ENCODE data around the gene MYPOP.
A peak's percentile ranks its signal among the peaks of the same experiment; 100 is the strongest.

The MYPOP gene

DNA sequence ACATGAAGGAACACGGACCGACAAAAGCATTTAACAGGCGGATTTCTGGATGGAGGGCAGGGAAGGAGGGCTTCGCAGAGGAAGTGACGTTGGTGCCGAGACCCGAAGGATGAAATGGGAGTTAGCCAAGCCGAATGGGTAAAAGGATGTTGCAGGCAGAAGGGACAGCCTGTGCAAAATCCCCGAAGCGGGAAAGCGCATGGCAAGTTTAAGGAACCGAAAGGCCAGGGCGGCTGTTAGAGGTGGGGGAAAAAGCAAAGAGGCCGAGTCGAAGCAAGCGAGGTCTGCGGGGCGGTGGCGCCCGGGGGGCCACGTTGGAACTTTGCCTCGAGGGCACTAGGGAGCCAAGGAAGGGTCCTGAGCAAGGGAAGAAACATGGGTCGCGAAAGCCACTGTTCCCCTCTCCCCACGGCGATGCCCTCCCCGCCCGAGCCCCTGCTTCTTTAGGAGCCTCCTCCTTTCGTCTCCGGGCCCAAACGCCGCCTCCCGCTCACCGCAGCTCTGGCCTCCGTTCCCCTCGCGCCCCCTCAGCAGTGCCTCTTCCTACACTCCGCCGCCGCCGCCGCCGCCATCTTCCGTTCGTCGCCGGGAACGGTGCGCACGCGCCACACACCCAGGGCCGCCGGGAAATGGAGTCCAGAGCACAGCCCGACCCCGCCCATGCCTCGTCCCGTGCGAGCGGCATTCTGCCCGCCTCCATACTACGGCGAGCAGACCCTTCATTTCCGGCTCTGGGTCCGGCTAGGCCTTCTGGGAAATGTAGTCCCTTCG, 39.7 kb downstream of the MYPOP start, which contains the start of gene SYMPK:
Gene SYMPK, minus strand, starts transcription at position 584 of the 771 bp plus-strand sequence. CDS start 8,652 bp downstream, outside the sequence.
- DNase-seq: peak; percentile 98

DNA sequence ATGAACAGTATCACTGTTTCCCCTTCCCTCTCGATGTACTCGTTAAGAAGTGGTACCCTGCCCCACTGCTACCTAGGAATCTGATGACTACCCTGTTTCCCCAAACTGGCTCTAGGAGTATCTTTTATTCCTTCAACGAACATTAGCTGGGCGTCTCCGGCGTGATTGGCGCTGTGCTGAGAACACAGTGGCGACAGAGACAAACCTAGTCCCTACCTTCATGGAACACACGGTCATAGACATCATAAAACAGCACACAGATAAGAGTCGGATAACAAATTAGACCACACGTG, 40.2 kb downstream of the MYPOP start:
- DNase-seq: no peak

DNA sequence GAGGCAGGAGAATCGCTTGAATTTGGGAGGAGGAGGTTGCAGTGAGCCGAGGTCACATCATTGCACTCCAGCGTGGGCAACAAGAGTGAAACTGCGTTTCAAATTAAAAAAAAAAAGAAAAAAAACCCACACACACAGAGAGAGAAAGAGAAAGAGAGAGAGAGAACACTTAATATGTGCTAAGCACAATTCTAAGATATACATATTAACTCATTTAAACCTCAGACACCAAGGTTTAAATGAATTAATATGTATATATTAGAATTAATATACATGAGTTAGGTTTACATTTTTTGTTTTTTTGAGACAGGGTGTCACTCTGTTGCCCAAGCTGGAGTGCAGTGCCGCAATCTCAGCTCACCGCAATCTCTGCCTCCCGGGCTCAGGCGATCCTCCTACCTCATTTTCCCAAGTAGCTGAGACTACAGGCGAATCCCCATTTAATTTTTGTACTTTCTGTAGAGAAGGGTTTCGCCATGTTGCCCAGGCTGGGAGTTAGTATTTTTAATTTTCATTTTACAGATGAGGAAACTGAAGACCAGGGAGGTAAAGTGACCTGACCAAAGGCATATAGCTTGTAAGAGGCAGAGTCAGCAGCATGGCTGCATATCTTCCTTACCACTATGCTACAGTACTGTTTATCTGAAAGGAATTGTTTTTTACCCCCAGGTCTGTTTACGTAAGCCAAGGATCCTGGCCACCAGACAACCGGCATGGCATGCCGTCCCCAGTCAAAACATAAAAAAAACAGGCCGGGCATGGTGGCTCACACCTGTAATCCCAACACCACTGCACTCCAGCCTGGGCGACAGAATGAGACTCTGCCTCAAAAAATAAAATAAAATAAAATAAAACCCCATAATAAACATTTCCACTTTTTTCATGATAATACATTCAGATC, 41.8 kb downstream of the MYPOP start:
- DNase-seq: no peak

DNA sequence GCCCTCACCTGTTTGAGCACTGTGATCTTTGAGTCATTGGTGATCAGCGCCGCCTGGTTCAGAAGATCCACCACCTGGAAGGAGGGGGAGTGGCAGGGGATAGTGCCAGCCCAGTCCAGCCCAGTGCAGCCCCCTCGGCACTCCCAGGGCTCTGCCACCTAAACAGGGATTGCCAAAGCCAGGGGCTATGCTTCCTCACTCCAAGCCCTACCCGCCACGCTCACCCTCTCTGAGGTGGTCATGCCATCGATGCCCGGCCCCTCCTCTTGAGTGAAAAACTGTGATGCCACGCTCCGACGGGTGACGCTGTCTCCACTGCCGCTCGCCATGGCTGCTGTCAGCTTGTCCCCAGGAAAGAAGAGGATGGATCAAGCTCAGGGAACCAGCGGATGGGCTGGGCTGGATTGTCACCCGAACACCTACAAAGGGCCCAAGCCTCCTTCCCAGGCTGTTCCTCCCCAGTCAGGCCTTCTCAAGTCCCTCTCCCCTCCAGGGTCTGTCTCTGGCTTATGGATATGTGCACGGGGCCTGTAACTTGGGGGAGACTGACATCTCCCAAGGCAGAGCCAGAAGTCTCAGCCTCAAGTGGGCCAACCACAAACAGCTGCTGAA, 48.1 kb downstream of the MYPOP start:
- DNase-seq: no peak

DNA sequence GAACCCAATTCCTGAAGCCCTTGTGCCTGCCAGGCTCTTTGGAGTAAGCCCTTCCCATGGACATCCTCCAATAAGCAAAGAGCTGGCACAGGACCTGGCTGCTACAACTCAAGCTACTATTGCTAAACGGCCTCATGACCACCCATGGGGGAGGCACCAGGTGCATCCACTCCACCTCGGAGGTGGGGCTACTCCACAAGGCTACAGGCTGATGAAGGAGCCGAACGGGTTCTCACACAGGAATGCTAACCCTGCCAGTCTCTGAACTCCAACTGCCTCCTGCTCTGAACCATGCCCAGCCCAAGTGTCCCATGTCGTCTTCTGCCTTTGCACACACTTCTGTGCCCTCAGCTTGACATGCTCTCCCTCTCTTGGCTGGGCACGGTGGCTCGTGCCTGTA, 49.4 kb downstream of the MYPOP start:
- DNase-seq: no peak

DNA sequence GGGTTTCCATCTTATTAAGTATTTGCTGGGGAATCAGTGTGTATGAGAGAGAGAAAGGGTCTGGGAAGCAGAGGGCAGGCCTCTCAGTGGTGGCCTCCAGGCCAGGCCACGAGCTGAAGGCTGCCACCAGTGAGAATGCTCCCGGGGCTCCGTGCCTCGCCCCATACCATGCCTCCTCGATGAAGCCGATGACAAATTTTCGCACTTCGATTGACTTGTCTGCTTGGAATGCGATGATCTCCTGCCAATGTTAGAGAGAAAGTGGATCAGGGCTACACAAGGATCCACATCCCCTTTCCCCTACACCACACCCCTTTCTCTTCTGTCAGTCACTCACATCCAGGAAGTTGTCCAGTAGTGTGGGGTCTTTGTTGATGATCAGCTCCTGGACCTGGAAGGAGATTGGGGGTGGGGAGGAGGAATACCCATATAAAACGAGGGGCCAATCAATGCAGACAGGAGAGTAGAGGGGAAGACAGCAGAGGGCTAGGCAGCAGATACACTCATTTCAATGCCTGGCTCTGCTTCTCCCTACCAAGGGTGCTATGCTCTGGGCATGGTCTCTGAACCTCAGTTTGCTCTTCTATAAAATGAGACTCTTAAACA, 50.2 kb downstream of the MYPOP start:
- no peak for DNase-seq

DNA sequence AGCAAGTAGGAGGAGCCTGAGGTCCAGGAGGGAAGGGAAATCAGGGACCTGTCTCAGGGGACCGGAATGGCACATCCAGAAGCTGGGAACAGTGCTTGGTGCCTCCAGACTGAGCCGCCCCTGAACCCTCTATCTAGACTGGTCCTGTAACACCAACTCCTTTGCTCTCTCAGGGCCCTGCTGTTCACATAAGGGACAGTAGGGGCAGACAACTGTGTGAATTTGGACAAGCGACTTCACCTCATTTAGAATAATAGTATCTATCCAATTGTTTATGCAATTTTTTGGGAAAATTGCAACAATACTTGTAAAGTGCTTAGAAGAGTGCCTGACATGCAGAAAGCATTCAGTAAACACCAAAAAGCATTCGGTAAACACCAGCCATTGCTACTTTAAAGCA, 53.5 kb downstream of the MYPOP start:
- DNase-seq: no peak

DNA sequence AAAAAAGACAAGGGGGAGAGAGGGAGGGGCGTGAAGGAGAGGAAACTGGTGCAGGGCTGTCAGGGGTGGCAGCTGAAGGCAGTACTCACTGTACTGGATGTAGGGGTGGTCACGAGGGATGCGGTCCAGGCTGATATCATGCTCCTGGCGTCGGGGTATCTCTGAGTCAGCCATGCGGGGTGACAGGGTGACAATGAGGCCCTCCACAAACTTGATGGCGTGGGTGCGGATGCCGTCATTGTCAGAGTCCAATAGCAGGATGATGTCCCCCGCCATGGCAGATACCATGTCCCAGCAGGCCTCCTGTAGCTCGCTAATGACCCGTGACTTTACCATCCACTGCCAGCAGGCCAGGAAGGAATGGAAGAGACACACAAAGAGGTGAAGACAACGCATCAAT, 54.8 kb downstream of the MYPOP start:
- no peak for DNase-seq

DNA sequence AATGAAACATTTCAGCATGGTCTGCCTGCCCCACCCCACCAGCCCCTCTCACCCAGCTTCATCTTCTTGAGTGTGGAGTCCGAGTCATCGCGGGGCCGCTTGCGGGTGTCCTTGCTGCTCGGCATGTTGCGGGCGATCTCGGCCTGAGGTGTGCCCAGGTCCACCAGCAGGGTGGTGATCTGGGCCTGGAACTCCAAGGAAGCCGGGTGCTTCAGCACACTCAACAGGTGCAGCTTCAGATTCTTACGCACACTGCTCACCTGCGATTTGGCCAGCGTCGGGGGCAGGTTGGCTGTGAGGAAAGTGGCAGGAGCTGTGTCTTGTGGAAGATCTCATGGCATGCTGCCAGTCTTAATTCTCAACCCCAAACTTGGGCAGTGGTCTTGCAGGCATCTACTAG, 60.2 kb downstream of the MYPOP start:
- no peak for DNase-seq

Data from activated CD8-positive, alpha-beta memory T cell treated with anti-CD3 and anti-CD28 coated beads for 24 hours (primary cell).